ENCODE results near the gene ISYNA1. TPM values are rescaled to one million over a fixed set of nuclear protein-coding genes. Genes with fewer than 3 reads are reported as not detected.

The ISYNA1 gene
- total and polyA plus RNA-seq, 2 donors (not counting 3 experiments of a cell fraction or from before 2014, with no cell fraction given): 69.0 to 70.2 TPM

DNA sequence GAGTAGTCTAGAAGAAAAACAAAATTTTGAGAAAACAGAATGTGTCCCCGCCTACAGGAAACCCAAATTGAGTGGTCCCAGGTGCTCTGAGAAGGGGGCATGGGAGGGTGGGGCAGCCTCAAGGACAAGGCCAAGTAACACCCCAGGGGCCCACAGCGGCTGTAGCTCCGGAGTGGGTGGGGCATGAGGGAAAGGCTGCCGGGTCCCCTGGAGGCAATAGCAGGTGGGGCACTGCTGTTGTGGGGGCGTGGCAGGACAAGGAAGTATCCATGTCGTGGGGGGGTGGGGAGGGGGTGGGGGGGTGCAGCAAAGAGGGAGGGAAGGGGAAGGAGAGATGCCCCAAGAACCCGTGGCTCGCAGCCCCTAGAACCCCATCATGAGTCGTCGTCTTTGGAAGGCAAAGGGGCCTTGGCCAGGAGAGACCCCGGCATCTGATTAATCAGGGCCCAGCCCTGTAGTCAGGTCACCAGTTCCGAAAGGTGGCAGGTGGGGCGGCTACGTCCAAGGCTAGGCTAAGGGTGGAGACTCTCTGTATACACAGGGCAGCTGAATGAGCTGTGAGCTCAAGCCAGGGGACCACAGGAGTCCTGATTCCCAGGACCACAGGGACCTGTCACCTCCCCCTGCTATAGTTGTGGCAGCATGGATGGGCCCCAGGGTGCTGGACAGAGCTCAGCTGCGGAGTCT, 7.5 kb upstream of the ISYNA1 start:
- no peak overlapping the region for H2AFZ ChIP-seq (ENCODE audit: low read depth, low read length)
- H3K9ac ChIP-seq (replicated peaks; ENCODE audit: extremely low read depth, insufficient read depth, low read length): no peak overlapping the region
- H3K79me2 ChIP-seq (ENCODE audit: control insufficient read depth, insufficient read depth, low read length): no peaks in the 10 kb centered on the region
- ChIA-PET POLR2A (no interaction called here), CTCF (interaction anchor here (1.6 kb wide), 1 partner anchor 16 kb away, joined by 7 read pairs; no protein-coding TSS in a partner anchor)
- BruUV-seq (replicated peaks): no TSS peak
- DNase-seq (ENCODE audit: low read depth, low spot score) (no peak), FAIRE-seq (no peak)
- H3K36me3 ChIP-seq (ENCODE audit: control insufficient read depth in 2 of 2, extremely low read depth in 1 of 2, insufficient read depth in 2 of 2, low read length in 2 of 2): peaks cover 3 to 53% of the 10 kb centered on the region in 2 experiments
- TF ChIP-seq POLR2AphosphoS5 (IDR thresholded peaks at IDR 0.05; ENCODE audit: insufficient read depth, low read depth, low read length) (no peak), JUN (IDR thresholded peaks at IDR 0.05; ENCODE audit: borderline replicate concordance, insufficient read depth, insufficient read length, low read depth) (no peak), POLR2A (IDR thresholded peaks at IDR 0.05; ENCODE audit: low read depth, low read length) (no peak), FOS (IDR thresholded peaks at IDR 0.05; ENCODE audit: borderline replicate concordance, insufficient read depth, low read length) (no peak), GATA2 (IDR thresholded peaks at IDR 0.05; ENCODE audit: insufficient read depth, insufficient read length, low read depth, low read length) (no peak), MYC (IDR thresholded peaks at IDR 0.05; ENCODE audit: low read depth, low read length) (no peak), EZH2 (IDR thresholded peaks at IDR 0.05; ENCODE audit: borderline replicate concordance, low read depth, low read length, severe bottlenecking) (no peak)
- TF ChIP-seq, protein P1, sequence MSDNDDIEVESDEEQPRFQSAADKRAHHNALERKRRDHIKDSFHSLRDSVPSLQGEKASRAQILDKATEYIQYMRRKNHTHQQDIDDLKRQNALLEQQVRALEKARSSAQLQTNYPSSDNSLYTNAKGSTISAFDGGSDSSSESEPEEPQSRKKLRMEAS (IDR thresholded peaks at IDR 0.05; ENCODE audit: insufficient read depth, insufficient read length): no peak
- TF ChIP-seq, protein P2, sequence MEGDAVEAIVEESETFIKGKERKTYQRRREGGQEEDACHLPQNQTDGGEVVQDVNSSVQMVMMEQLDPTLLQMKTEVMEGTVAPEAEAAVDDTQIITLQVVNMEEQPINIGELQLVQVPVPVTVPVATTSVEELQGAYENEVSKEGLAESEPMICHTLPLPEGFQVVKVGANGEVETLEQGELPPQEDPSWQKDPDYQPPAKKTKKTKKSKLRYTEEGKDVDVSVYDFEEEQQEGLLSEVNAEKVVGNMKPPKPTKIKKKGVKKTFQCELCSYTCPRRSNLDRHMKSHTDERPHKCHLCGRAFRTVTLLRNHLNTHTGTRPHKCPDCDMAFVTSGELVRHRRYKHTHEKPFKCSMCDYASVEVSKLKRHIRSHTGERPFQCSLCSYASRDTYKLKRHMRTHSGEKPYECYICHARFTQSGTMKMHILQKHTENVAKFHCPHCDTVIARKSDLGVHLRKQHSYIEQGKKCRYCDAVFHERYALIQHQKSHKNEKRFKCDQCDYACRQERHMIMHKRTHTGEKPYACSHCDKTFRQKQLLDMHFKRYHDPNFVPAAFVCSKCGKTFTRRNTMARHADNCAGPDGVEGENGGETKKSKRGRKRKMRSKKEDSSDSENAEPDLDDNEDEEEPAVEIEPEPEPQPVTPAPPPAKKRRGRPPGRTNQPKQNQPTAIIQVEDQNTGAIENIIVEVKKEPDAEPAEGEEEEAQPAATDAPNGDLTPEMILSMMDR (IDR thresholded peaks at IDR 0.05; ENCODE audit: extremely low read depth in 1 of 2, insufficient read depth in 1 of 2, low read depth in 1 of 2, low read length in 2 of 2): no peak
- H3K4me2 ChIP-seq (ENCODE audit: insufficient read depth, low read length): no peak overlapping the region
- no peaks in the 10 kb centered on the region for H3K4me1 ChIP-seq (ENCODE audit: control insufficient read depth, extremely low read depth, insufficient read depth, low read length)
- H3K9me3 ChIP-seq (replicated peaks; ENCODE audit: control insufficient read depth, insufficient read depth, low read length): no peaks in the 10 kb centered on the region
- no peaks in the 10 kb centered on the region for H3K27me3 ChIP-seq (ENCODE audit: control insufficient read depth in 2 of 2, insufficient read depth in 2 of 2, low read length in 2 of 2)
- dilution Hi-C loops (cut with MboI; ENCODE audit: extremely low pct_ligation_motif_present, low sequenced_read_pairs) (no loop called here), intact Hi-C loops (cut with micrococcal nuclease) (no loop called here)
- H3K9me1 ChIP-seq (replicated peaks; ENCODE audit: control insufficient read depth, extremely low read depth, insufficient read depth, low read length): no peaks in the 10 kb centered on the region
- no peak overlapping the region for H3K27ac ChIP-seq (ENCODE audit: insufficient read depth, low read depth, low read length)
- no peaks in the 10 kb centered on the region for H4K20me1 ChIP-seq (replicated peaks; ENCODE audit: control insufficient read depth, extremely low read depth, insufficient read depth, low read length)
- no peak overlapping the region for H3K4me3 ChIP-seq (replicated peaks in 1 of 3; ENCODE audit: insufficient read depth in 1 of 3, low read depth in 1 of 3, low read length in 3 of 3)
